ENCODE results near the gene METTL9. TPM values are rescaled to one million over a fixed set of nuclear protein-coding genes. Genes with fewer than 3 reads are reported as not detected.
"Not testable (repeated sequence)": the region's sequence is repeated elsewhere in the genome, so short reads cannot be mapped to it uniquely, and the experiment has no call there.

METTL9 gene
- total RNA-seq, 1 donor from 2014 or later = 132 TPM

GRCh38 chr16:21600031-21600773, 825 bp downstream of the METTL9 start:
- H3K36me3 Mint-ChIP-seq = peaks cover 4% of the 10 kb centered on the region

GRCh38 chr16:21602785-21603184, 3.4 kb downstream of the METTL9 start:
- Mint-ChIP-seq H3K9me3 (no peaks in the 10 kb centered on the region), H3K27me3 (peaks cover 3% of the 10 kb centered on the region), H3K36me3 (peaks cover 4% of the 10 kb centered on the region), H3K4me1 (ENCODE audit: unreplicated experiment) (peaks cover 42% of the 10 kb centered on the region), H3K27ac (no peak overlapping the region), H3K4me3 (no peak overlapping the region)
- TF ChIP-seq CTCF (conservative IDR thresholded peaks at IDR 0.05) = no peak
- no peak for DNase-seq (ENCODE audit: extremely low spot score, unreplicated experiment)

More at GRCh38 chr16:21600031-21600773, 825 bp downstream of the METTL9 start:
- Mint-ChIP-seq H3K4me1 (ENCODE audit: unreplicated experiment) (peaks cover 42% of the 10 kb centered on the region), H3K9me3 (no peaks in the 10 kb centered on the region), H3K4me3 (peak overlapping the region; percentile 94), H3K27me3 (peaks cover 3% of the 10 kb centered on the region), H3K27ac (peak overlapping the region; percentile 95)
- TF ChIP-seq CTCF (conservative IDR thresholded peaks at IDR 0.05) = peak; percentile 22
- no peak for DNase-seq (ENCODE audit: extremely low spot score, unreplicated experiment)

GRCh38 chr16:21603928-21604327, 4.6 kb downstream of the METTL9 start:
- H3K27me3 Mint-ChIP-seq = no peaks in the 10 kb centered on the region
- H3K27ac Mint-ChIP-seq = peak overlapping the region; percentile 87
- peaks cover 4% of the 10 kb centered on the region for H3K36me3 Mint-ChIP-seq
- no peak for DNase-seq (ENCODE audit: extremely low spot score, unreplicated experiment)
- no peaks in the 10 kb centered on the region for H3K9me3 Mint-ChIP-seq
- H3K4me3 Mint-ChIP-seq = peak overlapping the region; percentile 54
- no peak for TF ChIP-seq CTCF (conservative IDR thresholded peaks at IDR 0.05)
- H3K4me1 Mint-ChIP-seq (ENCODE audit: unreplicated experiment) = peaks cover 44% of the 10 kb centered on the region

GRCh38 chr16:21605848-21606247, 6.5 kb downstream of the METTL9 start:
- not testable (repeated sequence) for H3K27me3 Mint-ChIP-seq; H3K9me3 Mint-ChIP-seq; H3K27ac Mint-ChIP-seq; H3K36me3 Mint-ChIP-seq; DNase-seq (ENCODE audit: extremely low spot score, unreplicated experiment); H3K4me3 Mint-ChIP-seq
- H3K4me1 Mint-ChIP-seq (ENCODE audit: unreplicated experiment) = peaks cover 53% of the 10 kb centered on the region

GRCh38 chr16:21608639-21609328, 9.4 kb downstream of the METTL9 start:
- H3K27ac Mint-ChIP-seq = no peak overlapping the region
- no peaks in the 10 kb centered on the region for H3K27me3 Mint-ChIP-seq
- no peaks in the 10 kb centered on the region for H3K9me3 Mint-ChIP-seq
- peak; percentile 4 for DNase-seq (ENCODE audit: extremely low spot score, unreplicated experiment)
- H3K4me1 Mint-ChIP-seq (ENCODE audit: unreplicated experiment) = peaks cover 50% of the 10 kb centered on the region
- no peak for TF ChIP-seq CTCF (conservative IDR thresholded peaks at IDR 0.05)
- H3K4me3 Mint-ChIP-seq = no peak overlapping the region
- H3K36me3 Mint-ChIP-seq = peaks cover 9% of the 10 kb centered on the region

GRCh38 chr16:21610006-21610544, 10.7 kb downstream of the METTL9 start:
- H3K4me3 Mint-ChIP-seq = no peak overlapping the region
- no peaks in the 10 kb centered on the region for H3K27me3 Mint-ChIP-seq
- TF ChIP-seq CTCF (conservative IDR thresholded peaks at IDR 0.05) = no peak
- H3K4me1 Mint-ChIP-seq (ENCODE audit: unreplicated experiment) = peaks cover 40% of the 10 kb centered on the region
- H3K36me3 Mint-ChIP-seq = peaks cover 5% of the 10 kb centered on the region
- H3K9me3 Mint-ChIP-seq = no peaks in the 10 kb centered on the region
- DNase-seq (ENCODE audit: extremely low spot score, unreplicated experiment) = no peak
- H3K27ac Mint-ChIP-seq = no peak overlapping the region

Data from type B pancreatic cell (in vitro differentiated cells).